ENCODE data around the gene NFYA. TPM values are rescaled to one million over a fixed set of nuclear protein-coding genes. Genes with fewer than 3 reads are reported as not detected.

NFYA gene
- total RNA-seq, 1 donor from 2014 or later, result 18.8 TPM

DNA sequence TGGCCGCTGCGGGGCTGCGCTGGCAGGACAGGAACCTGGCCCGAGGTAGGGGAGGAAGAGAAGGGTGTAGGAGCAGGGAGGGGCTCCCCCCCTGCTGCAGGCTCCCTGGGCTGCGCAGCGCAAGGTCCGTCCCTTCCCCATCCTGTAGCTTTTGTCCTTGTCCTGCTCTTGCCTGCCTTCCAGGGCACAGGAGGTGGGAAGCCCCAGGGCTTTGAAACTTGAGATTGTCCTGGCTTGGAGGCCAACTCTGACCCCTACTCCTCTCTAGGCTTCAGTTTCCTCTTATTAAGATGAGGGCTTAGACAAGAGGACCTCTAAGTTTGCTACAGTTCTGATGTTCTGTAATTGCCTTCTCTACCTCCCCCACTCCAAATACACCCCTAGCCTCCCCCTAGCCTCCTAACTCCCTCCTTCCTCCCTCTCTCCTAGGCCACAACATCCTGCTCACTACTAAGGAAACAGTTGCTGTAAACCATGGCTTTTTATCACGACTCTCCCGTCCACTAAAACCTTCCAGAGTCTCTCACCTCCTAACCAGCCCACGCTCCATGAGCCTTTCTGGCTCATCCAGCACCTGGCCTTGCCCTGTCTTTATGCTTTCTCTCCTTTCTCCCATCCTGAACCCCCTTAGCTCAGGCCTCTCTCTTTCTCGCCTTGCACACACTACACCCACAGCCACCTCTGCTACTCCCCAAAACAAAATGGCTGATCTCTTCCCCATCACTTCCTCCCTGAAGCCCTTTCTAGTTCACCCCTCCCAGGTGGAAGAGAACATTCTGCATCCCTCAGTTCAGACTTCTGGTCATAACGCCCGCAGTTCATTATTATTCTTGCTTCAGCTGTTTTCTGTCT is 44.0 kb upstream of the NFYA start:
- H3K36me3 Mint-ChIP-seq (ENCODE audit: low read depth), result no peaks in the 10 kb centered on the region
- peak overlapping the region; percentile 77 for H3K4me3 Mint-ChIP-seq (ENCODE audit: unreplicated experiment)
- no peak for DNase-seq (ENCODE audit: low spot score)
- H3K27ac Mint-ChIP-seq (ENCODE audit: unreplicated experiment), result peak overlapping the region; percentile 43
- H3K27me3 Mint-ChIP-seq (ENCODE audit: low read depth), result peaks cover 13% of the 10 kb centered on the region
- TF ChIP-seq, protein P1, sequence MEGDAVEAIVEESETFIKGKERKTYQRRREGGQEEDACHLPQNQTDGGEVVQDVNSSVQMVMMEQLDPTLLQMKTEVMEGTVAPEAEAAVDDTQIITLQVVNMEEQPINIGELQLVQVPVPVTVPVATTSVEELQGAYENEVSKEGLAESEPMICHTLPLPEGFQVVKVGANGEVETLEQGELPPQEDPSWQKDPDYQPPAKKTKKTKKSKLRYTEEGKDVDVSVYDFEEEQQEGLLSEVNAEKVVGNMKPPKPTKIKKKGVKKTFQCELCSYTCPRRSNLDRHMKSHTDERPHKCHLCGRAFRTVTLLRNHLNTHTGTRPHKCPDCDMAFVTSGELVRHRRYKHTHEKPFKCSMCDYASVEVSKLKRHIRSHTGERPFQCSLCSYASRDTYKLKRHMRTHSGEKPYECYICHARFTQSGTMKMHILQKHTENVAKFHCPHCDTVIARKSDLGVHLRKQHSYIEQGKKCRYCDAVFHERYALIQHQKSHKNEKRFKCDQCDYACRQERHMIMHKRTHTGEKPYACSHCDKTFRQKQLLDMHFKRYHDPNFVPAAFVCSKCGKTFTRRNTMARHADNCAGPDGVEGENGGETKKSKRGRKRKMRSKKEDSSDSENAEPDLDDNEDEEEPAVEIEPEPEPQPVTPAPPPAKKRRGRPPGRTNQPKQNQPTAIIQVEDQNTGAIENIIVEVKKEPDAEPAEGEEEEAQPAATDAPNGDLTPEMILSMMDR (IDR thresholded peaks at IDR 0.05), result no peak
- H3K9me3 Mint-ChIP-seq (ENCODE audit: low read depth), result no peaks in the 10 kb centered on the region
- H3K4me1 Mint-ChIP-seq (ENCODE audit: low read depth), result peaks cover 23% of the 10 kb centered on the region

DNA sequence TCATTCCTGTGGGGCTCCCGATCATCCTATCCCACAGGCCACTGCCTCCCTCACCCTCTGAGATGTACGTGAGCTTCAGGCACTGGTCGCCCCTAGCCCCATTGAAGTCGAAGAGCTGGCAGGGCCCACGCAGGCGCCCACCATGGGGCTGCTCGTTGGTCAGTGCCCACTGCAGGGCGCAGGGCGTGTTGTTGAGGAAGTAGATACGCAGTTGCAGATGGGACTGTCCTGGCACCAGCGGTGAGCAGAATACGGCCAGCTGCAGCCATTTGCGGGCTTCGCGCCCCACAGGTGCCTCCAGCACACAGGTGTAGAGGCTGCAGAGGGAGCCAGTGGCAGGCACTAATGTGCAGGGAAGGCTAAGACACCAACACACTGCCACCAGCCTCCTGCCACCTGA is 39.9 kb upstream of the NFYA start:
- Mint-ChIP-seq H3K4me1 (ENCODE audit: low read depth) (peaks cover 11% of the 10 kb centered on the region), H3K9me3 (ENCODE audit: low read depth) (no peaks in the 10 kb centered on the region), H3K27ac (ENCODE audit: unreplicated experiment) (no peak overlapping the region), H3K4me3 (ENCODE audit: unreplicated experiment) (no peak overlapping the region), H3K27me3 (ENCODE audit: low read depth) (peaks cover 19% of the 10 kb centered on the region), H3K36me3 (ENCODE audit: low read depth) (no peaks in the 10 kb centered on the region)
- TF ChIP-seq, protein P1 (IDR thresholded peaks at IDR 0.05), result no peak
- DNase-seq (ENCODE audit: low spot score), result no peak

DNA sequence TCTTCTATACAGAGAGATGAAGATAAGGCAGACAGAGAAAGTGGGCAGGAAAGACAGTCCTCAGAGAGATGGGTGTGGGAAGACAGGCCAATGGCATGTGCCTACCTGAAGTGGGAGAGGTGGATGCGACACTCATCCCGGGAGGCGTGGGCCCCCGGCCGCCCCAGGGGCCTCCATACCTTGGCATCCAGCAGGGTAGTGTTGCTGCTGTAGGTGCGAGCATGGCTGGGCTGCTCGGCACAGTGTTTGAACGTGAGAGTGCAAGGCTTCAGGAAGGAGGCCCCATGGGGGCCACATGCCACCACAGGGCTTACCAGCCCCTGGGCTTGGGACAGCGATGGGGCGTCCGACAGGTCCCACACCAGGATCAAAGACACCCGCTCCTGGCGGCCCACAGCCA is 39.0 kb upstream of the NFYA start:
- TF ChIP-seq, protein P1 (IDR thresholded peaks at IDR 0.05), result no peak
- no peak for DNase-seq (ENCODE audit: low spot score)
- Mint-ChIP-seq H3K27ac (ENCODE audit: unreplicated experiment) (peak overlapping the region; percentile 28), H3K4me1 (ENCODE audit: low read depth) (peaks cover 4% of the 10 kb centered on the region), H3K9me3 (ENCODE audit: low read depth) (no peaks in the 10 kb centered on the region), H3K4me3 (ENCODE audit: unreplicated experiment) (no peak overlapping the region), H3K36me3 (ENCODE audit: low read depth) (no peaks in the 10 kb centered on the region), H3K27me3 (ENCODE audit: low read depth) (peaks cover 20% of the 10 kb centered on the region)

DNA sequence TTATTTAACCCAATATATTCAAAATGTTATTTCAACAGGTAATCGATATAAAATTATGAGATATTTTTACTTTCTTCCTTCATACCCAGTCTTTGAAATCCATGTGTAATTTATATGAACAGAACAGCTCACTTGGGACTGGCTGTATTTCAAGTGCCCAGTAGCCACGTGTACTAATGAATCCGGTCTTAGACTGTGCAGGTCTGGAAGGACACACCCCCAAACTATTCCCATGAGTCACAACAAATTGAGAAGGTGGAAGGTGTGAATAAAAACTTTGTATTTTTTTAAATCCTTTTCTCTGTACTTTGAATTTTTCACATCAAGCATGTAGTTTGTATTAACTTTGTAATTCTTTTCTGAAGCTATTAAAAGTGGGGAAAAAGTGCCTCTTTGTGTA is 36.6 kb upstream of the NFYA start:
- no peak overlapping the region for H3K27ac Mint-ChIP-seq (ENCODE audit: unreplicated experiment)
- H3K27me3 Mint-ChIP-seq (ENCODE audit: low read depth), result peaks cover 17% of the 10 kb centered on the region
- peaks cover 9% of the 10 kb centered on the region for H3K4me1 Mint-ChIP-seq (ENCODE audit: low read depth)
- TF ChIP-seq, protein P1 (IDR thresholded peaks at IDR 0.05), result no peak
- no peaks in the 10 kb centered on the region for H3K36me3 Mint-ChIP-seq (ENCODE audit: low read depth)
- no peak overlapping the region for H3K4me3 Mint-ChIP-seq (ENCODE audit: unreplicated experiment)
- no peak for DNase-seq (ENCODE audit: low spot score)
- no peaks in the 10 kb centered on the region for H3K9me3 Mint-ChIP-seq (ENCODE audit: low read depth)

DNA sequence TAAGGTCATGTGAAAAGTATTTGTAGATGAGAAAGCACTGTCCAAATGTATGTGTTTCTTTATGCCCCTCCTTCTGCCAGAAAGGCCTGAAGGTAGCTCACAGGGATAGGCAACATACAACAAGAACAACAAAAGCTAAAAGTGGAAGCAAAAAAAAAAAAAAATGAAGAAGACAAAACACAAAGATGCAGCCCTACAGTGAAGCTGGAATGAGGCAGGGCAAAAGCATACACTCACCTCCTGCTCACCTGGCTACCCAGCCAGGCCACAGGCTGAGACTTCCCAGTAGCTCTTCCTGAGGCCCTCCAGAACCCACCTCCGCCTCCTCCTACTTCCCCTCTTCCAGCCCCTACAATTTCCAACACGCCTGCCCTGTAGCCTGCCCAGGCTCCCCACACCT is 36.2 kb upstream of the NFYA start:
- Mint-ChIP-seq H3K9me3 (ENCODE audit: low read depth) (no peaks in the 10 kb centered on the region), H3K27ac (ENCODE audit: unreplicated experiment) (no peak overlapping the region), H3K4me1 (ENCODE audit: low read depth) (peaks cover 9% of the 10 kb centered on the region), H3K36me3 (ENCODE audit: low read depth) (no peaks in the 10 kb centered on the region), H3K4me3 (ENCODE audit: unreplicated experiment) (no peak overlapping the region), H3K27me3 (ENCODE audit: low read depth) (peaks cover 14% of the 10 kb centered on the region)
- DNase-seq (ENCODE audit: low spot score), result no peak
- TF ChIP-seq, protein P1 (IDR thresholded peaks at IDR 0.05), result no peak

Measured in chondrocyte (in vitro differentiated cells).